HFFc6 (cell line): ENCODE results near the gene MAN1C1. TPM values are rescaled to one million over a fixed set of nuclear protein-coding genes. Genes with fewer than 3 reads are reported as not detected.

Experiments used
- DNase-seq: peaks from one replicate; pipeline ENCODE4 v3.0.0-alpha.2; 2018
- H3K27ac Mint-ChIP-seq: 2 replicates; pipeline ENCODE4 v1.8.0; 2020; ENCODE audit warnings: mild to moderate bottlenecking, mixed read lengths
- H3K27me3 Mint-ChIP-seq: 2 replicates; pipeline ENCODE4 v1.8.0; 2021; ENCODE audit warnings: mild to moderate bottlenecking, moderate library complexity, mixed read lengths; ENCODE audit not compliant: insufficient read depth
- H3K36me3 Mint-ChIP-seq: 2 replicates; pipeline ENCODE4 v1.8.0; 2021; ENCODE audit warnings: low read depth, mixed read lengths
- H3K4me1 Mint-ChIP-seq: 2 replicates; pipeline ENCODE4 v1.8.0; 2020; ENCODE audit warnings: low read depth, mixed read lengths
- H3K4me3 Mint-ChIP-seq: 2 replicates; pipeline ENCODE4 v1.8.0; 2020; ENCODE audit warnings: mild to moderate bottlenecking, moderate library complexity, mixed read lengths
- H3K9me3 Mint-ChIP-seq: 2 replicates; pipeline ENCODE4 v1.8.0; 2020; ENCODE audit warnings: mild to moderate bottlenecking, mixed read lengths
- CTCF ChIP-seq: fragments of 200-600 bp; sonication (generic); IDR thresholded peaks from 2 replicates; pipeline ENCODE4 v1.5.0; 2021; ENCODE audit warnings: antibody characterized with exemption, mild to moderate bottlenecking
- total RNA-seq, 6 experiments: library from RNA; stranded (reverse); fragmentation: NEBNext Ultra II Directional; extraction: Animal tissue kit (Norgen Biotek cat#: 25700); gene quantifications; 2 replicates in 1 of 6; 3 replicates in 5 of 6; pipeline ENCODE4 v1.2.3, GENCODE V29; 2021

Gene MAN1C1
- total RNA-seq, 6 experiments from 2014 or later: 0.07 to 0.14 (median 0.08) TPM; not detected in 3

- Mint-ChIP-seq H3K9me3 (no peaks in the 10 kb centered on the region), H3K27ac (no peak overlapping the region), H3K36me3 (no peaks in the 10 kb centered on the region), H3K27me3 (peaks cover 14% of the 10 kb centered on the region), H3K4me1 (peaks cover 28% of the 10 kb centered on the region), H3K4me3 (no peak overlapping the region)
- no peak for TF ChIP-seq CTCF
- DNase-seq: peak; percentile 23
These were observed 85.6 kb downstream of the MAN1C1 start for GRCh38 chr1:25702101-25702775.

- Mint-ChIP-seq H3K27ac (no peak overlapping the region), H3K27me3 (peaks cover 11% of the 10 kb centered on the region), H3K4me3 (no peak overlapping the region), H3K4me1 (peaks cover 36% of the 10 kb centered on the region), H3K36me3 (no peaks in the 10 kb centered on the region), H3K9me3 (no peaks in the 10 kb centered on the region)
- no peak for DNase-seq
- no peak for TF ChIP-seq CTCF
These were observed 86.5 kb downstream of the MAN1C1 start for GRCh38 chr1:25703041-25703440.

- Mint-ChIP-seq H3K4me1 (peaks cover 44% of the 10 kb centered on the region), H3K27ac (no peak overlapping the region)
These were observed 87.2 kb downstream of the MAN1C1 start for GRCh38 chr1:25703671-25704266.

GRCh38 chr1:25704267-25704691, 87.7 kb downstream of the MAN1C1 start:
- Mint-ChIP-seq H3K9me3 (no peaks in the 10 kb centered on the region), H3K4me3 (no peak overlapping the region), H3K4me1 (peaks cover 46% of the 10 kb centered on the region), H3K27ac (no peak overlapping the region), H3K36me3 (no peaks in the 10 kb centered on the region), H3K27me3 (peaks cover 11% of the 10 kb centered on the region)
- TF ChIP-seq CTCF: no peak
- no peak for DNase-seq

More at GRCh38 chr1:25703671-25704266, 87.2 kb downstream of the MAN1C1 start:
- H3K27me3 Mint-ChIP-seq: peaks cover 11% of the 10 kb centered on the region
- TF ChIP-seq CTCF: no peak
- H3K9me3 Mint-ChIP-seq: no peaks in the 10 kb centered on the region
- DNase-seq: no peak
- H3K36me3 Mint-ChIP-seq: no peaks in the 10 kb centered on the region
- H3K4me3 Mint-ChIP-seq: no peak overlapping the region

GRCh38 chr1:25705699-25706098, 89.1 kb downstream of the MAN1C1 start:
- H3K27me3 Mint-ChIP-seq: peaks cover 11% of the 10 kb centered on the region
- no peak overlapping the region for H3K27ac Mint-ChIP-seq
- DNase-seq: no peak
- no peaks in the 10 kb centered on the region for H3K9me3 Mint-ChIP-seq
- no peak for TF ChIP-seq CTCF
- H3K36me3 Mint-ChIP-seq: no peaks in the 10 kb centered on the region
- no peak overlapping the region for H3K4me3 Mint-ChIP-seq
- H3K4me1 Mint-ChIP-seq: peaks cover 33% of the 10 kb centered on the region
